Measurements from ENCODE around the gene SEC11C.

Gene SEC11C

DNA sequence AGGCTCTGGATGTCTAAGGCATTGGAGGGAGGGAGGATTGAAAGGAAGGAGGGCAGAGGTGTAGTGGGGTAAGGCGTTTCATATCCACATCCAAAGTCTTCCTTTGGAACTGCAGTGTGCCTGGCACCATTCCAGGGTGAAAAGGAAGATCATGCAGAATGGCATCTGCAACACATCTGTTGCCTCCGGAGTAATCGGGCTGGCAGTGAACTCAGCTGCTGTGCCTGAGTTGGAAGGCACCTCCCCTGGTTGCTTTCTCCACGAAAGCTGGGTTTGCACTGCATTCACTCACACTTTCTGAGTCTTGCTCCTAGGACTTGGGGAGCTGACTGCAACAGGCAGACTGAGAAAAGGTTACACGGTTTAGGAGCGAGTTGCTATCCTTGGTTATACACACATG is 30.3 kb upstream of the SEC11C start:
- no peak for DNase-seq (ENCODE audit: low read depth)
- H3K4me3 ChIP-seq (ENCODE audit: control insufficient read depth, low read depth, low read length): no peak overlapping the region
- TF ChIP-seq, protein P1, sequence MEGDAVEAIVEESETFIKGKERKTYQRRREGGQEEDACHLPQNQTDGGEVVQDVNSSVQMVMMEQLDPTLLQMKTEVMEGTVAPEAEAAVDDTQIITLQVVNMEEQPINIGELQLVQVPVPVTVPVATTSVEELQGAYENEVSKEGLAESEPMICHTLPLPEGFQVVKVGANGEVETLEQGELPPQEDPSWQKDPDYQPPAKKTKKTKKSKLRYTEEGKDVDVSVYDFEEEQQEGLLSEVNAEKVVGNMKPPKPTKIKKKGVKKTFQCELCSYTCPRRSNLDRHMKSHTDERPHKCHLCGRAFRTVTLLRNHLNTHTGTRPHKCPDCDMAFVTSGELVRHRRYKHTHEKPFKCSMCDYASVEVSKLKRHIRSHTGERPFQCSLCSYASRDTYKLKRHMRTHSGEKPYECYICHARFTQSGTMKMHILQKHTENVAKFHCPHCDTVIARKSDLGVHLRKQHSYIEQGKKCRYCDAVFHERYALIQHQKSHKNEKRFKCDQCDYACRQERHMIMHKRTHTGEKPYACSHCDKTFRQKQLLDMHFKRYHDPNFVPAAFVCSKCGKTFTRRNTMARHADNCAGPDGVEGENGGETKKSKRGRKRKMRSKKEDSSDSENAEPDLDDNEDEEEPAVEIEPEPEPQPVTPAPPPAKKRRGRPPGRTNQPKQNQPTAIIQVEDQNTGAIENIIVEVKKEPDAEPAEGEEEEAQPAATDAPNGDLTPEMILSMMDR (IDR thresholded peaks at IDR 0.05; ENCODE audit: control insufficient read depth, insufficient read depth, low read depth, low read length, missing control alignments): no peak

DNA sequence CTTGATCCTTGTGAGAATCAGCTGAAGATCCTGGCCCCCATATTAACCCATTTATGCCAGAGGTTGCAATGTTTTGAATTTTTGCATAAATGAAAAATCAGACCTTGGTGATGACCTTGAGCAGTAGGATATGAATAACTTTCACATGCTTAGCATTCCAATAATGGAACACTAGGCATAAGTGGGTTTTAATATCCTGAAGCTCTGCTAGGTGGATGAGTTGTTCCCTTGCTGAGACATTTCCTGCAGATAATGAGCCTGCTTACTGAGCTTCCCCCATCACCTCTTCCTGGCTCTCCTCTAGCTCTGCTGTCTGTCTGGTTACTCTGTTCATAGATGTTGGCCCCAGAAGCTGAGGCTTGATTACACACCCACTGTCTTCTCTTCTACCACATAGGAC is 25.5 kb upstream of the SEC11C start:
- TF ChIP-seq, protein P1 (IDR thresholded peaks at IDR 0.05; ENCODE audit: control insufficient read depth, insufficient read depth, low read depth, low read length, missing control alignments): no peak
- H3K4me3 ChIP-seq (ENCODE audit: control insufficient read depth, low read depth, low read length): no peak overlapping the region
- no peak for DNase-seq (ENCODE audit: low read depth)

DNA sequence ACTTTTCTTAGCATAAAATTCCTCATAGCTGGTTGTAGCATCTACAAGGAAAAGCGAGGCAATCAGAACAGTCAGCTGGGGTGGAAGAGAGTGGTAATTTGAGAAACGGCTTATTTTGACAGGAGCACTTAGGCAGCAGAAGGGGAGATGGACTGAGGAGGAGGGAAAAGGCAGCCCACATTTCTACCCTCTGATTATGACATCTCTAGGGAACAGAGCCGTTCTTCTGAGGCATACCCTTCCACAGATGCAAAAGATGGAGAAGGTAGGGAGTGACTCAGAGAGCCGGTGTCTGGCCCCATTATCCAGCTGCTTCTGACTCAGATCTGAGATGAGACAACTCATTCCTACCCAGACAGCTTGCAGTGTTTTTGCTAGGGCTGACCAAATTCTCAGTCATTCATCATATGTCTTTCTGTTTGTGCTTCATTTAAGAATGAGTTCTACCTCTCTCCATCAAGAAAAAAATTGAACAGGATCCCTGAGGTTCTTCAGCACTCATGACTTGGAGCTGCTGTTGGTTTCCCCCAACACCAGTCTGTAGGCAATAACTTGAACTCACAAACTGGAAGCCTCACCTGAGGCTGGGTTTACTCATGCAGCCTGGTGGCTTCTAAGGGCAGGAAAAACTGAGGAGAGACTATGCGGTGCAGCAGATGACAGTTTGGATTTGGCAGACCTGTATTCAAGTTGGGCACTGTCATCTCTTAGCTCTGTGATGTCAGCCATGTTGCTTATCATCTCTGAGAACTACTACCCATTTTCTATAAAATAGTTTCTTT is 15.9 kb upstream of the SEC11C start:
- TF ChIP-seq, protein P1 (IDR thresholded peaks at IDR 0.05; ENCODE audit: control insufficient read depth, insufficient read depth, low read depth, low read length, missing control alignments): no peak
- no peak overlapping the region for H3K4me3 ChIP-seq (ENCODE audit: control insufficient read depth, low read depth, low read length)
- DNase-seq (ENCODE audit: low read depth): peak; percentile 51

DNA sequence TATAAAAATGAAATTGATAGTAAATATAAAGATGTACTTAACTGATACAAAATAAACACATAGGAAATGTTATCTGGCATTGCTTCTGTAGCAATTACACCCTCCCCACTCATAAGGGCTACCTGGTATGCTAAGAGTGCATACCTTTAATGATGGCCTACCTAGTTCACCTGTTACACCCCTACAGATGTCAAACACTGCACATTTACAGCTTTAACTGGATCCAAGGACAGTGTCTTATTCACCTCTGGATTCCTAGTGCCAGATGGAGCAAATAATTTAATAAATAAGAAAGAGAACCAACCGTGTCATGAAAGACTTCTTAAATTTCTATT is 15.3 kb upstream of the SEC11C start:
- TF ChIP-seq, protein P1 (IDR thresholded peaks at IDR 0.05; ENCODE audit: control insufficient read depth, insufficient read depth, low read depth, low read length, missing control alignments): no peak

DNA sequence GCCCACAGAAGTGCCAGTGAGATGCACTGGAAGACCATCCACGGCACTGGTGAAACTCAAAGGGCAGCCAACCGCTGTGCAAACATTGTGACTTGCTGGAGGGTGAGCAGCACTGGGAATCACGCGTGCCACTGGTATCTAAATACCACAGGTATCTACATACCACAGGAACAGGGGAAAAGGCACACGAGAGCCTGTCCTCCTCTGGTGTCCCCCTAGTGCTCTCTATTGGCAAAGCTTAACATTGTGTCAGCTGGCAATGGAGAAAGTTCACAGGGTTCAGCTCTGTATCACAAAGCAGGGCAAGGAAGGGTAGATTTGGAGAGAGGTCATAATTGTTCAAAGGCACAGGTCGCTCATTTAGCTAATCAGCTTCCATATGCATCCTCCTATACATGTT is 12.6 kb upstream of the SEC11C start:
- TF ChIP-seq, protein P1 (IDR thresholded peaks at IDR 0.05; ENCODE audit: control insufficient read depth, insufficient read depth, low read depth, low read length, missing control alignments): no peak
- no peak overlapping the region for H3K4me3 ChIP-seq (ENCODE audit: control insufficient read depth, low read depth, low read length)
- no peak for DNase-seq (ENCODE audit: low read depth)

More for the DNA sequence above, 15.3 kb upstream of the SEC11C start:
- H3K4me3 ChIP-seq (ENCODE audit: control insufficient read depth, low read depth, low read length): no peak overlapping the region
- no peak for DNase-seq (ENCODE audit: low read depth)

DNA sequence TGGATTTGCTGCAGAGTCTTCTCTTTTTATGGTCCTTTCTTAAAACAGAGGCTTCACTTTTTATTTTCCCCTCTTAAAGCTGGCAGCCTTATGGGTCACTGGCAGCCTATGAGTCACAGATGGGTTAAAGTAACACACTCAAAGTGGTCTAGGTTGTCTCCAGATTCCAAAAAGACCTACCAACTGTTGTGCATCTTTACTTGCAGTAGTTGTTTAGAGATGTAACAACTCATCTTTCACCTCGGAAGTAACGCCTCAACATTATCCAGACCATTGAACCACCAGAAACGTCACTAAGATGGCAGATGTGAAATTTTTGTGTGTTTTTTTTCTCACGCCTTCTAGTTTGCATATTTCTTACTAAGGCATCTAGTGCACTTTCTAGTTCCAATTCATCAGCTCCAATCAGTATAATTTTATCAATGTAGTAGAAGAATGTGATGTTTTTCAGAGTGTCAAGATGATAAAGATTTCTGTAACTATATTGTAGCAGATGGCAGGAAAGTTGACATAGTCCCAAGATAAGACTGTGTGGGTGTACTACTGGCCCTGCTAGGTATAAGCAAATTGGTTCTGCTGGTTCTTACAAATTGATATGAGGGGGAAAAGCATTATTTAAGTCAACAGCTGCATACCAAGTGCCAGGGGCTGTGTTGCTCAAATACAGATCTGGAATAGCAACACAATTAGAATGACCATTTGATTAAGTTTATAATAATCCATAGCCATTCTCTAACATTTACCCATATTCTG is 9.6 kb upstream of the SEC11C start:
- TF ChIP-seq, protein P1 (IDR thresholded peaks at IDR 0.05; ENCODE audit: control insufficient read depth, insufficient read depth, low read depth, low read length, missing control alignments): no peak
- DNase-seq (ENCODE audit: low read depth): no peak

More for the DNA sequence above, 9.6 kb upstream of the SEC11C start:
- no peak overlapping the region for H3K4me3 ChIP-seq (ENCODE audit: control insufficient read depth, low read depth, low read length)
